ENCODE results near the gene SHISA5.

The SHISA5 gene

GRCh38 chr3:48459773-48460516 is 44.0 kb downstream of the SHISA5 start:
- DNase-seq (ENCODE audit: low spot score) = no peak

- no peak for DNase-seq (ENCODE audit: low spot score)
Observed at GRCh38 chr3:48459331-48459730, 44.6 kb downstream of the SHISA5 start.

GRCh38 chr3:48456456-48456855 is 47.5 kb downstream of the SHISA5 start:
- no peak for DNase-seq (ENCODE audit: low spot score)

- DNase-seq (ENCODE audit: low spot score) = no peak
Observed at GRCh38 chr3:48451270-48451669, 52.7 kb downstream of the SHISA5 start.

- peak; percentile 95 for DNase-seq (ENCODE audit: low spot score)
Observed at GRCh38 chr3:48446425-48447193, 57.4 kb downstream of the SHISA5 start, which contains the start of gene ATRIP. ATRIP (plus strand) TSS chr3:48446737; CDS start chr3:48446846, 109 bp downstream.

- no peak for DNase-seq (ENCODE audit: low spot score)
Observed at GRCh38 chr3:48446043-48446424, 57.9 kb downstream of the SHISA5 start.

GRCh38 chr3:48445277-48445882 is 58.6 kb downstream of the SHISA5 start:
- DNase-seq (ENCODE audit: low spot score) = no peak

- DNase-seq (ENCODE audit: low spot score) = no peak
Observed at GRCh38 chr3:48441940-48442339, 62.0 kb downstream of the SHISA5 start.

- DNase-seq (ENCODE audit: low spot score) = no peak
Observed at GRCh38 chr3:48440590-48440958, 63.4 kb downstream of the SHISA5 start.

- DNase-seq (ENCODE audit: low spot score) = peak; percentile 99
Observed at GRCh38 chr3:48439820-48440589, 64.0 kb downstream of the SHISA5 start, which contains the start of the genes CCDC51 and TMA7. CCDC51 (minus strand) TSS chr3:48440119; CDS start chr3:48435128, 4,991 bp downstream. TMA7 (plus strand) TSS chr3:48440257; CDS start chr3:48440297, 40 bp downstream.

GRCh38 chr3:48437812-48438211 is 66.2 kb downstream of the SHISA5 start:
- DNase-seq (ENCODE audit: low spot score) = no peak

GRCh38 chr3:48436855-48437254 is 67.1 kb downstream of the SHISA5 start:
- no peak for DNase-seq (ENCODE audit: low spot score)

- DNase-seq (ENCODE audit: low spot score) = no peak
Observed at GRCh38 chr3:48436477-48436787, 67.5 kb downstream of the SHISA5 start.

GRCh38 chr3:48435774-48436476 is 68.0 kb downstream of the SHISA5 start:
- DNase-seq (ENCODE audit: low spot score) = peak; percentile 86

- DNase-seq (ENCODE audit: low spot score) = no peak
Observed at GRCh38 chr3:48435223-48435595, 68.8 kb downstream of the SHISA5 start.

GRCh38 chr3:48434591-48435222 is 69.3 kb downstream of the SHISA5 start:
- DNase-seq (ENCODE audit: low spot score) = no peak

GRCh38 chr3:48433472-48434118 is 70.4 kb downstream of the SHISA5 start:
- DNase-seq (ENCODE audit: low spot score) = peak; percentile 60

- DNase-seq (ENCODE audit: low spot score) = no peak
Observed at GRCh38 chr3:48432411-48433371, 71.3 kb downstream of the SHISA5 start.
